DOHH2 (cell line): Measurements from ENCODE around the gene UNC13B.
"Not testable (repeated sequence)": the region's sequence is repeated elsewhere in the genome, so short reads cannot be mapped to it uniquely, and the experiment has no call there.

ENCODE experiments used
- H3F3A ChIP-seq: fragments of 200-600 bp; sonication (generic), shearing (Covaris generic); 2 replicates; pipeline ENCODE4 v1.6.0; 2016; ENCODE audit warnings: antibody characterized with exemption, mild to moderate bottlenecking; ENCODE audit not compliant: control insufficient read depth, insufficient read depth
- H3K27ac ChIP-seq: fragments of 200-600 bp; sonication (generic); 2 replicates; pipeline ENCODE4 v1.5.1; 2014; ENCODE audit warnings: low read depth, mild to moderate bottlenecking, low read length, moderate library complexity
- H3K27me3 ChIP-seq: fragments of 200-600 bp; sonication (generic); 2 replicates; pipeline ENCODE4 v1.6.1; 2014; ENCODE audit warnings: mild to moderate bottlenecking, low read length, mixed read lengths; ENCODE audit not compliant: control insufficient read depth
- H3K36me3 ChIP-seq: fragments of 200-600 bp; sonication (generic); 2 replicates; pipeline ENCODE4 v1.6.1; 2014; ENCODE audit warnings: mild to moderate bottlenecking, low read length, moderate library complexity, mixed read lengths; ENCODE audit not compliant: control insufficient read depth
- H3K4me1 ChIP-seq: fragments of 200-600 bp; sonication (generic); 2 replicates; pipeline ENCODE4 v1.6.1; 2014; ENCODE audit warnings: mild to moderate bottlenecking, low read length, mixed read lengths; ENCODE audit not compliant: control insufficient read depth
- H3K4me2 ChIP-seq: fragments of 200-600 bp; sonication (generic); 2 replicates; pipeline ENCODE4 v1.6.0; 2014; ENCODE audit warnings: mild to moderate bottlenecking, low read length, moderate library complexity
- H3K4me3 ChIP-seq: fragments of 200-600 bp; sonication (generic); 2 replicates; pipeline ENCODE4 v1.5.1; 2014; ENCODE audit warnings: mild to moderate bottlenecking, low read length, mixed read lengths
- H3K79me2 ChIP-seq: fragments of 200-600 bp; sonication (generic); 2 replicates; pipeline ENCODE4 v1.6.1; 2014; ENCODE audit warnings: mild to moderate bottlenecking, low read length, mixed read lengths; ENCODE audit not compliant: control insufficient read depth
- H3K9me2 ChIP-seq: fragments of 200-600 bp; sonication (generic); replicated peaks from 2 replicates; pipeline ENCODE4 v1.6.1; 2014; ENCODE audit warnings: mild to moderate bottlenecking, low read length, mixed read lengths; ENCODE audit not compliant: control insufficient read depth
- H3K9me3 ChIP-seq: fragments of 200-600 bp; sonication (generic); 2 replicates; pipeline ENCODE4 v1.6.1; 2014; ENCODE audit warnings: antibody characterized with exemption, low read length, mixed read lengths; ENCODE audit not compliant: control insufficient read depth, insufficient read depth
- H4K20me1 ChIP-seq: fragments of 200-600 bp; sonication (generic); 2 replicates; pipeline ENCODE4 v1.6.0; 2014; ENCODE audit warnings: low read depth, mild to moderate bottlenecking, antibody characterized with exemption, low read length, moderate library complexity; ENCODE audit not compliant: control insufficient read depth, insufficient read depth
- EZH2phosphoT487 ChIP-seq: fragments of 200-600 bp; sonication (generic); IDR thresholded peaks from 2 replicates; pipeline ENCODE4 v1.6.1; 2017; ENCODE audit warnings: borderline replicate concordance, mild to moderate bottlenecking, antibody characterized with exemption, low read length, moderate library complexity, mixed read lengths
- TF ChIP-seq, protein P1 (sequence below): fragments of 200-600 bp; sonication (generic); IDR thresholded peaks from one replicate; pipeline ENCODE4 v1.5.1; 2014; ENCODE audit warnings: antibody characterized with exemption, mild to moderate bottlenecking, low read depth, low read length; ENCODE audit not compliant: poor library complexity, severe bottlenecking

UNC13B gene

DNA sequence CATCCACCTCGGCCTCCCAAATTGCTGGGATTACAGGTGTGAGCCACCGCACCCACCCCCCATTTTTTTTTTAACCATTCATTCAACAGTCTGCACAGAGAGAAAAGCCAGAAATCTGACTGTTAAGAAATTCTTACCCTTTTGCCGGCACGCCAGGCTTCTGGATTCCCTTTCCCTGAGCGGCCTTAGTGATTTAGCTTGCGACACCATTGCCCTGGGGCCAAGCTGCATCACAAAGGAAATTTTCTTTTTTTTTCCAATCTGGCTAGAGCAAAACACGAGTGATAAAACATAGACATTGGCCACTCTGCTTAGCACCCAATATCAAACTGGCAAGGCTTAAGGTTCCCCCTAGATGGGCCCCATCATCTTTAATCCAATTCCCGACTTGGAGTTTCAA is 24.9 kb upstream of the UNC13B start:
- H3K4me1 ChIP-seq = no peaks in the 10 kb centered on the region
- H3K9me3 ChIP-seq = peaks cover 10% of the 10 kb centered on the region
- no peaks in the 10 kb centered on the region for H3K9me2 ChIP-seq
- no peaks in the 10 kb centered on the region for H4K20me1 ChIP-seq
- no peaks in the 10 kb centered on the region for H3K27me3 ChIP-seq
- H3K4me2 ChIP-seq = no peak overlapping the region
- H3K27ac ChIP-seq = no peak overlapping the region
- no peaks in the 10 kb centered on the region for H3K79me2 ChIP-seq
- H3K4me3 ChIP-seq = no peak overlapping the region
- no peaks in the 10 kb centered on the region for H3F3A ChIP-seq
- no peak for TF ChIP-seq EZH2phosphoT487
- TF ChIP-seq, protein P1, sequence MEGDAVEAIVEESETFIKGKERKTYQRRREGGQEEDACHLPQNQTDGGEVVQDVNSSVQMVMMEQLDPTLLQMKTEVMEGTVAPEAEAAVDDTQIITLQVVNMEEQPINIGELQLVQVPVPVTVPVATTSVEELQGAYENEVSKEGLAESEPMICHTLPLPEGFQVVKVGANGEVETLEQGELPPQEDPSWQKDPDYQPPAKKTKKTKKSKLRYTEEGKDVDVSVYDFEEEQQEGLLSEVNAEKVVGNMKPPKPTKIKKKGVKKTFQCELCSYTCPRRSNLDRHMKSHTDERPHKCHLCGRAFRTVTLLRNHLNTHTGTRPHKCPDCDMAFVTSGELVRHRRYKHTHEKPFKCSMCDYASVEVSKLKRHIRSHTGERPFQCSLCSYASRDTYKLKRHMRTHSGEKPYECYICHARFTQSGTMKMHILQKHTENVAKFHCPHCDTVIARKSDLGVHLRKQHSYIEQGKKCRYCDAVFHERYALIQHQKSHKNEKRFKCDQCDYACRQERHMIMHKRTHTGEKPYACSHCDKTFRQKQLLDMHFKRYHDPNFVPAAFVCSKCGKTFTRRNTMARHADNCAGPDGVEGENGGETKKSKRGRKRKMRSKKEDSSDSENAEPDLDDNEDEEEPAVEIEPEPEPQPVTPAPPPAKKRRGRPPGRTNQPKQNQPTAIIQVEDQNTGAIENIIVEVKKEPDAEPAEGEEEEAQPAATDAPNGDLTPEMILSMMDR = no peak
- no peaks in the 10 kb centered on the region for H3K36me3 ChIP-seq

DNA sequence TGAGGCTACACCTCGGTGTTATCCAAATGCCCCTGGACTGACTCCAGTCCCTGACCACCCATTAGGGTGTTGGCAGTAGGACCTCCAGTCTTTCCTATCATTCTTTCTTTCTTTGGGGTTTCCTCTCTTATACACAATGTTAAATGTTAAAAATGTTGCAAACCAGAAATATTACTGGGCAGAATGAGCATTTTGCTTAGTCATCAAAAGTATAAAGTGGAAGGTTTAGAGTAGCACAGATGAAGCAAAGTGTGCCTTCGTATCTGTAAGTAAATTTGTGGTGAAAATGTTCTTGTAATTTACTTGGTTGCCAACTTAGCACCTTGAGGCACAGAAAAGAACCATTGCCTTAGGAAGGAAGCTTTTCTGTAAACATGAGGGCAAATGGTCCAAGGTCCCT is 21.7 kb upstream of the UNC13B start:
- Histone ChIP-seq H3K36me3 (no peaks in the 10 kb centered on the region), H4K20me1 (no peaks in the 10 kb centered on the region), H3F3A (no peaks in the 10 kb centered on the region), H3K27me3 (no peaks in the 10 kb centered on the region), H3K4me3 (no peak overlapping the region), H3K27ac (no peak overlapping the region), H3K4me1 (no peaks in the 10 kb centered on the region), H3K79me2 (no peaks in the 10 kb centered on the region), H3K9me3 (peaks cover 15% of the 10 kb centered on the region), H3K4me2 (no peak overlapping the region), H3K9me2 (no peaks in the 10 kb centered on the region)
- TF ChIP-seq, protein P1 = no peak
- TF ChIP-seq EZH2phosphoT487 = no peak

DNA sequence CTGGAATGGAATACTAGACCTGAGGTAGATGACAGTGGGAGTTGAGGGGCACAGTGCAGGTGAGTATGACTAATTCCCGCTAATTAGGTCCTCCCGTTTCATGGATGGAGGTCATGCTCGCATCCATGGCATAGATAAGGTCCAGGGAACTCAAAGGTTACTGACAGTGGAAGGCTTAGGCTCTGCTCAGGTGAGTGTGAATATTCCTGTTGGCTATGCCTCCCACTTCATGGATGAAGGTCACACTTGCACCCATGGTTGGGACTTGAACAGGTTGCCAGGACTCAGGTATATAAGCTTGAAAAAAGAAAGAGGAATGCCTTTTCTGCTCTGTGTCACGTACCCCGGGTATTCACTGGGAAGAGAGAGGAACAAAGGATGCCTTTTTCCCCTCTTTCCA is 19.8 kb upstream of the UNC13B start:
- TF ChIP-seq EZH2phosphoT487 = no peak
- TF ChIP-seq, protein P1 = no peak
- H3F3A ChIP-seq = no peaks in the 10 kb centered on the region
- no peaks in the 10 kb centered on the region for H4K20me1 ChIP-seq
- H3K4me2 ChIP-seq = no peak overlapping the region
- peaks cover 15% of the 10 kb centered on the region for H3K9me3 ChIP-seq
- no peak overlapping the region for H3K27ac ChIP-seq
- no peaks in the 10 kb centered on the region for H3K9me2 ChIP-seq
- H3K4me1 ChIP-seq = no peaks in the 10 kb centered on the region
- H3K79me2 ChIP-seq = no peaks in the 10 kb centered on the region
- H3K36me3 ChIP-seq = no peaks in the 10 kb centered on the region
- no peak overlapping the region for H3K4me3 ChIP-seq
- H3K27me3 ChIP-seq = no peaks in the 10 kb centered on the region

DNA sequence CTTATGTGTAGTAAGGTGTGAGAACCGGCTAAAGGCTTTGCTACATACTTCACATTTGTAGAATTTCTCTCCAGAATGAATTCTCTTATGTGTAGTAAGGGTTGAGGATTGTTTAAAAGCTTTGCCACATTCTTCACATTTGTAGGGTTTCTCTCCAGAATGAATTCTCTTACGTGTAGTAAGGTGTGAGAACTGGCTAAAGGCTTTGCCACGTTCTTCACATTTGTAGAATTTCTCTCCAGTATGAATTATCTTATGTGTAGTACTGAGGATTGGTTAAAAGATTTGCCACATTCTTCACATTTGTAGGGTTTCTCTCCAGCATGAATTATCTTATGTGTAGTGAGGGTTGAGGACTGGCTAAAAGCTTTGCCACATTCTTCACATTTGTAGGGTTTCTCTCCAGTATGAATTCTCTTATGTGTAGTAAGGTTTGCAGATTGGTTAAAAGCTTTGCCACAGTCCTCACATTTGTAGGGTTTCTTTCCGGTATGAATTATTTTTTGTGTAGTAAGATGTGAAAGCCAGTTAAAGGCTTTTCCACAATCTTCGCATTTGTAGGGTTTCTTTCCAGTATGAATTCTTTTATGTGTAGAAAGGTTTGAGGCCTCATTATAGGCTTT is 13.8 kb upstream of the UNC13B start:
- H3K27me3 ChIP-seq, H3K9me3 ChIP-seq, H3K4me2 ChIP-seq, H3K36me3 ChIP-seq, H3K4me3 ChIP-seq, H3K9me2 ChIP-seq, H3K79me2 ChIP-seq, H3F3A ChIP-seq, H4K20me1 ChIP-seq, H3K27ac ChIP-seq, H3K4me1 ChIP-seq: not testable (repeated sequence)
